Stomach (tissue), 4 donors: ENCODE data around the gene FBXL7.

Experiments used
- EP300 ChIP-seq: sonication (generic); formaldehyde crosslinking; IDR thresholded peaks from one replicate; pipeline ENCODE4 v1.6.1; 2017; ENCODE audit warnings: antibody characterized with exemption
- POLR2A ChIP-seq, 4 donors: fragments of 450-650 bp; IDR thresholded peaks; one replicate each; pipeline ENCODE4 v1.6.1; 2016; ENCODE audit warnings: antibody characterized with exemption in 4 of 4, control low read depth in 2 of 4, mild to moderate bottlenecking in 1 of 4, moderate library complexity in 1 of 4
- POLR2AphosphoS5 ChIP-seq, 3 donors: sonication (generic); formaldehyde crosslinking; IDR thresholded peaks; one replicate each; pipeline ENCODE4 v1.6.1; 2016; ENCODE audit warnings: antibody characterized with exemption in 3 of 3
- TF ChIP-seq, protein P1 (sequence below), 7 experiments: fragments of 450-650 bp in 4 of 7; fragments of 200-600 bp in 3 of 7; sonication (generic) in 3 of 7; IDR thresholded peaks; one replicate each; pipeline ENCODE4 v1.5.1; 2016 to 2019; ENCODE audit warnings: antibody characterized with exemption in 7 of 7, control low read depth in 2 of 7, mild to moderate bottlenecking in 1 of 7

DNA sequence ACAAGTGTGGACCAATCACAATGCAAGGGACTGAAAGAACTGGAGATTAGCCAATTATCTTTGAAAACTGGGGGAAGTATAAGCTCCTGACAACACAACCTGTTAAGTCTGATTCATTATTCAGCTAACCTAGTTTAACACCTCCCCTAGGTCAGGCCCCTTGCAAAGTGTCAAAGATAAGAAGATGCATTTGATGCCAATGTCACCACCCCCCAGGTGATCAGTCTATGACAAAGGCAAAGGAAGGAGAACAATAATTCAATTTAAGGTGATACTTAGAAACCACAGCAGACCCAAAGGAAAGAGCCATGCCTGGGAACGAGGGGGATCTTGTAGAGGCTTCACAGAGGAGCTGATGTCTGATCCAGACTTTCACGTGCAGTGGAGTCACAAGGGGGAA is 137.9 kb downstream of the FBXL7 start:
- TF ChIP-seq, protein P1, sequence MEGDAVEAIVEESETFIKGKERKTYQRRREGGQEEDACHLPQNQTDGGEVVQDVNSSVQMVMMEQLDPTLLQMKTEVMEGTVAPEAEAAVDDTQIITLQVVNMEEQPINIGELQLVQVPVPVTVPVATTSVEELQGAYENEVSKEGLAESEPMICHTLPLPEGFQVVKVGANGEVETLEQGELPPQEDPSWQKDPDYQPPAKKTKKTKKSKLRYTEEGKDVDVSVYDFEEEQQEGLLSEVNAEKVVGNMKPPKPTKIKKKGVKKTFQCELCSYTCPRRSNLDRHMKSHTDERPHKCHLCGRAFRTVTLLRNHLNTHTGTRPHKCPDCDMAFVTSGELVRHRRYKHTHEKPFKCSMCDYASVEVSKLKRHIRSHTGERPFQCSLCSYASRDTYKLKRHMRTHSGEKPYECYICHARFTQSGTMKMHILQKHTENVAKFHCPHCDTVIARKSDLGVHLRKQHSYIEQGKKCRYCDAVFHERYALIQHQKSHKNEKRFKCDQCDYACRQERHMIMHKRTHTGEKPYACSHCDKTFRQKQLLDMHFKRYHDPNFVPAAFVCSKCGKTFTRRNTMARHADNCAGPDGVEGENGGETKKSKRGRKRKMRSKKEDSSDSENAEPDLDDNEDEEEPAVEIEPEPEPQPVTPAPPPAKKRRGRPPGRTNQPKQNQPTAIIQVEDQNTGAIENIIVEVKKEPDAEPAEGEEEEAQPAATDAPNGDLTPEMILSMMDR (IDR thresholded peaks at IDR 0.05), result no peak
- TF ChIP-seq POLR2A (IDR thresholded peaks at IDR 0.05) (no peak), EP300 (no peak), POLR2AphosphoS5 (IDR thresholded peaks at IDR 0.05) (no peak)
